HG03432 (cell line): ENCODE results near the gene STX8.

ENCODE experiments used
- ATAC-seq: cut with Tn5 transposase; IDR thresholded peaks from one replicate; pipeline ENCODE4 v1.9.1; 2021; ENCODE audit warnings: mild to moderate bottlenecking, moderate library complexity; ENCODE audit not compliant: unreplicated experiment

The STX8 gene

GRCh38 chr17:9309216-9309615 is 266.4 kb downstream of the STX8 start:
- no peak for ATAC-seq

- no peak for ATAC-seq
These were observed 267.6 kb downstream of the STX8 start for GRCh38 chr17:9308069-9308468.

- ATAC-seq, result no peak
These were observed 268.2 kb downstream of the STX8 start for GRCh38 chr17:9307313-9307998.

- ATAC-seq, result no peak
These were observed 269.5 kb downstream of the STX8 start for GRCh38 chr17:9306086-9306485.

GRCh38 chr17:9299695-9300094 is 275.9 kb downstream of the STX8 start:
- ATAC-seq, result no peak

GRCh38 chr17:9298776-9299295 is 276.8 kb downstream of the STX8 start:
- no peak for ATAC-seq

- no peak for ATAC-seq
These were observed 277.5 kb downstream of the STX8 start for GRCh38 chr17:9298135-9298534.

GRCh38 chr17:9294661-9295210 is 280.9 kb downstream of the STX8 start:
- ATAC-seq, result no peak

GRCh38 chr17:9292561-9292941 is 283.1 kb downstream of the STX8 start:
- ATAC-seq, result no peak

- no peak for ATAC-seq
These were observed 283.6 kb downstream of the STX8 start for GRCh38 chr17:9291912-9292560.

- no peak for ATAC-seq
These were observed 285.4 kb downstream of the STX8 start for GRCh38 chr17:9290226-9290613.

GRCh38 chr17:9287306-9287705 is 288.3 kb downstream of the STX8 start:
- no peak for ATAC-seq

- ATAC-seq, result no peak
These were observed 289.2 kb downstream of the STX8 start for GRCh38 chr17:9286434-9286833.

GRCh38 chr17:9285602-9286427 is 289.8 kb downstream of the STX8 start:
- ATAC-seq, result no peak

- ATAC-seq, result no peak
These were observed 290.7 kb downstream of the STX8 start for GRCh38 chr17:9284884-9285283.

GRCh38 chr17:9283909-9284308 is 291.7 kb downstream of the STX8 start:
- no peak for ATAC-seq

- no peak for ATAC-seq
These were observed 295.7 kb downstream of the STX8 start for GRCh38 chr17:9279893-9280292.

- no peak for ATAC-seq
These were observed 300.6 kb downstream of the STX8 start for GRCh38 chr17:9274973-9275372.

- no peak for ATAC-seq
These were observed 301.9 kb downstream of the STX8 start for GRCh38 chr17:9273428-9274391.

GRCh38 chr17:9272501-9273200 is 303.0 kb downstream of the STX8 start:
- ATAC-seq, result no peak
